Fibroblast of skin of left quadriceps (primary cell): ENCODE data around the gene DNAH8.

Experiments
- DNase-seq, 2 experiments: peaks; one replicate each; pipeline ENCODE4 v3.0.0-alpha.2; 2013; ENCODE audit warnings: low read depth in 2 of 2

DNAH8 gene

GRCh38 chr6:38749473-38749872 is 34.4 kb downstream of the DNAH8 start:
- no peak for DNase-seq

GRCh38 chr6:38750968-38751615 is 36.0 kb downstream of the DNAH8 start:
- DNase-seq: no peak

- no peak for DNase-seq
Measured at GRCh38 chr6:38753707-38754106, 38.6 kb downstream of the DNAH8 start.

- no peak for DNase-seq
Measured at GRCh38 chr6:38755207-38755606, 40.1 kb downstream of the DNAH8 start.

DNA sequence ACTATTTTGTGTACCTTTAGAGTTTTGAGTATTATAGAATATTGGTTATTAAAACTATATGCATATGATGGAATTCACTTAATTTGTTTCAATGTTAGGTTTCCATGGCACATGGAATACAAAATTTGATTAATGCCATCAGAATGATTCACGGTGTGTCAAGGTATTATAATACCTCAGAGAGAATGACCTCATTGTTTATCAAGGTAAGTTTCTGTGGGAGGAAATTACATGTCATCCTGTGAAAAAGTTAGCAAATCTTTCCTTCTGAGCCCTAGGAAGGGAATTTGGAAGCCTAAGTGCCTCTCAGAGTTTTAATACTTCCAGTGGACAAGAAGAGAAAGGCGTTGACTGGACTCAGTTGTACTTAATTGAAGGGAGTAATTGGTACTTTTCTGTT is 40.8 kb downstream of the DNAH8 start:
- DNase-seq: no peak

DNA sequence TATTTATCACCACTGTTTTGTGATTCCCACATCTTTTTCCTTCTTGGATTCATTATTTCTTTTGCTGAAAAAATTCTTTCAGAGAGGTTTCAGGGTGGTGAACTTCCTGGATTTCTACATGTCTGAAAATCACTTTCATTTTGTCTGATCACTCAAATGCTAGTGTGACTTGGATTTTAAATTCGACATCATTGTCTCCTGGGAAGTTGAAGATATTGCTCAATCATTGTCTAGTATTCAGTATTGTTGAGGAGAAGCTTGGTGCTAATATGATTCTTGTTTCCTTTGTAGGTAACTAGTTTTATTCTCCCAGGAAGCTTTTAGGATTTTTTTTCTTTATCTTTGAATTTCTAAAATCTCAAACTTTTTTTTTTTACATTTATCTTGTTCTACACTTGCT is 45.0 kb downstream of the DNAH8 start:
- DNase-seq: no peak

DNA sequence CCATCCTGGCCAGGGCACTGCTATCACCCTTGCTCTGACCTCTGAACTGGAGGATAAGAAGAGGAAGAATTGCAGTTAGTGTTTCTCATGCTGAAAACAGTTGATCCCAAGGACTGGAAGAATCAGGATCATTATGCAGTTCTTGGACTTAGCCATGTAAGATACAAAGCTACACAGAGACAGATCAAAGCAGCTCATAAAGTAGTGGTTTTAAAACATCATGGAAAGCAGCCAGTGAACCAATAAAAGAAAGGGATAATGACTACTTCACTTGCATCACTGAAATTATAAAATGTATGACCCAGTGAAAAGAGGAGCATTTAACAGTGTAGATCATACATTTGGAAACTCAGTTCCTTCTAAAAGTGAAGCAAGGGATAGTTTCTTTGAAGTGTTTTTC is 47.7 kb downstream of the DNAH8 start:
- no peak for DNase-seq

DNA sequence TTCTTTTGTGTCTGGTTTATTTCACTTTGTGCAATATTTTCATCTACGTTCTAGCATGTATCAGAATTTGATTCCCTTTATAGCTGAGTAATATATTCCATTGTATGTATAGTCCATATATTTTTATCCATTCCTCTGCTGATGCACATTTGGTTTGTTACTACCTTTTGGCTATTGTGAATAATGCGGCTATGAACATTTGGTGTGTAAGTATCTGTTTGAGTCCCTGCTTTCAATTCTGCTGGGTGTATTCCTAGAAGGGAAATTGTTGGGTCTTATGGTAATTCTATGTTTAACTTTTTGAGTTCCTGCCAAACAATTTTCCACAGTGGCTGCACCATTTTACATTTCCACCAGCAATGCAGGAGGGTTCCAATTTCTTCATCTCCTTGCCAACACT is 52.4 kb downstream of the DNAH8 start:
- no peak for DNase-seq

DNA sequence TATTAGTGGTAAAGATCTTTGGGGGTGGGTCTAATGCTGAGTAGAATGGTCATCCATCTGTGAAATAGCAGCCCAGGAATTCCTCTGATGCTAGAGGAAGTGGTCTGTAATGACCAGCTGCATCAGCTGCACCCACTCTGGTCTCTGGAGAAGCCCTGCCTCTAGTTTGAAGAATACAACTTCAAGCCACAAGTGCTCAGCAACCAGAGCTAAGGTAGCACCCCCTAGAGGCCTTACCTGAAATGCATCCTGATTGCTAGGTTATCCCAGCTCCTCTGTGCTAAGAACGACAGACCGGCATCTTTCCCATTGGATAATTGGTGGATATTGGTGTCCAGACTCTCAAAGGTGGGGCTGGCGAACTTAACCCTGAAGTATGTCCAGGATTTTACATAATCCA is 58.2 kb downstream of the DNAH8 start:
- no peak for DNase-seq

DNA sequence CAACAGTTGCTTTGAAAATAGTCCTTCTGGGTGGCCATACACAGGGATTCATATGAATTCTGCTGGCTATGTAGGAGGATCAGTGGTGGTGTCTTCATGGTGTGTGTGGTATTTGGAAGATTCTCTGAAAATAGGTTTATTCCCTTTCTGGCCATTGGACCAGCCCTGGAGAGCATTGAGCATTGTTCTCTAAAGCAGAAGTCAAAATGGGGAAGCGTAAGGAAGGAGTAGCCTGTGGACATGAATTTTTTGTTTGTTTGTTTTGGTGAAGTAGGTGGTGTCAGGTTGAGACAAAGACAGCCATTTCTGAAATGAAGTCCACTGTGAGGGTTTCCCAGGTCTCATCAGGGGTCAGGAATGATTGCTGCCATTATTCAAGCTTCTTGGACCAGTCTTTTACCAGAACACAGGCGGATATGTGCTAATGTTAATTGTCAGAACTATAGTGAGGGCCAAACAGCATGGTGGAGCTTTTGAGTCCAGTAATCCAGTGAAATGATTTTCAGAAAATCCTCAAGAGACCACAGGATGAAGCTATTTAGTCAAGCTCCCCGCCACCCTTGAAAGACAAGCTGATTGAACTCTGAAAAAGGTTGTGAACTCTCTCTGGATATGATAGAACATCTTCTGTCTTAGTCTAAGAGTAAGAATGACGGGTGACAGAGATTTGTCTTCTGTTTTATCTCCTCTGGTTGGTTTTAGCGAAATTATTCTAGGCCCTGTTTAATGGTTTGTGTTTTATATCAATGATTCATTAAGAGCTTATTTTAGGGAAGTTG is 60.0 kb downstream of the DNAH8 start:
- no peak for DNase-seq

- DNase-seq: no peak
Measured at GRCh38 chr6:38775870-38776269, 60.8 kb downstream of the DNAH8 start.

DNA sequence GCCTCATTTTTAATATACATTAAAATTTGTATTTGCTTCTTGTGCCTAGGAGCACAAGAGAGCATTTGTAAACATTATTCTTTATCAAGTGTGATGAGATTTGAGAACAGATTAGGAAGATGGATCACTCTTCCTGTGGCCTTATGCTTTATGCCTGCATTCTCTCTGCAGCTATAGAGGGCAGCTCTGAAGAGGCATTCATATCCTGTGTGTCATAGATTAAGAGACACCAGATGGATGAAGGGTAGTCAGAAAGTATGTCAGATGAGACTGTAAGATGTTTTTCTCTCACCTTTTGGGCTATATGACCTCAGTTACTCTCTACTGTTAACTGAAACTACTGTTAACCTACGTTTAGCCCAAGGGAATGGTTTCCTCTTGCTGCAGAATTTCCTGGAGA is 61.4 kb downstream of the DNAH8 start:
- peak; percentile 4 to 8 for DNase-seq

- no peak for DNase-seq
Measured at GRCh38 chr6:38779310-38780062, 64.4 kb downstream of the DNAH8 start.

DNA sequence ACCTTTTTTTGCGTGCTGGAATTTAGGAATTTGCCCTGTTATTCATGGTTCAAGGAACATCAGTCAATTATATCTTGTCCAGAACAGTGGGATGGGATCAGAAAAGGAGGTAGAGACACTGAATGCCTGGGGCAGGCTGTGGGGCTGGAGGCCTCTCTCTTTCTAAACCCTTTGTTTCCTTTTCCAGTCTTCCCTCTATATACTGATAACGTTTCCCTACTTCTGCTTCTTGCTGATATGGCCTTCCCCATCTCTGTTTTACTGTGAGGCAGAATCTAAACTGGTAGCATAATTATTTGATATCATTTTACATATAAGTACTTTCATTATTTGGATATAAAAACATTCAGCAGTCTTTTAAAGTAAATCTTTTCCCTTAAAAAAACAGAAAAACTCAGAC is 67.5 kb downstream of the DNAH8 start:
- no peak for DNase-seq

GRCh38 chr6:38783443-38784228 is 68.5 kb downstream of the DNAH8 start:
- DNase-seq: no peak

DNA sequence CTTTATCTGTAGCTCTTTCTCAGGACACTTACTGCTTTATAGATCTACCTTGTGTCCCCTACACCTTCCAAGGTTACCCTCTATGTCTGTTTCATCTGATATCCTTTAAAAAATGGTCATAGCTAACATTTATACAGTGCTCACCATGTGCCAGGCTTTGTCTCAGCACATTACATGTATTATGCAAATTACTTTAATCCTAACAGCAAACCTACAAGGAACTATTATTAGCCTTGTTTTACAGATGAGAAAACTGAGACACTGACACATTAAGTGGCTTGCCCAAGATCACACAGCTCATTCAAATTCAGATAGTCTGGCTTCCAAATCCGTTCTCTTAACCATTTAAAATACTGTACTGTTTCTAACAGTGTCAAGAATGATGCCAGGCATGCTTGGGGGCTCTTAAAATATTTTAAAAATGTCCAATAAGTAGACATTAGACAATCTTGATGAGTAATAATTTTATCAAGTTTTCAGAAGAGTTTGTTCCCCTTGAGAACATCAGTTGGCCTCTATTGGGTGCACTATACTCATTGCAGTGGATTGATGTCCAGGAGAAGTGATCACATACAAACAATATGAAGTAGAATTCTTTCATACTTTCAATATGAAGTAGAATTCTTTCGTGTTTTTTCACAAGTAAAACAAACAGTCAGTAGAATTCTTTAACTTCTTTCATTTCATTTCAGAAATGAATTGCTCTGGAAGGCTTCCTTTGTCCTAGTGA is 69.6 kb downstream of the DNAH8 start:
- DNase-seq: no peak

GRCh38 chr6:38786486-38786885 is 71.4 kb downstream of the DNAH8 start:
- no peak for DNase-seq

DNA sequence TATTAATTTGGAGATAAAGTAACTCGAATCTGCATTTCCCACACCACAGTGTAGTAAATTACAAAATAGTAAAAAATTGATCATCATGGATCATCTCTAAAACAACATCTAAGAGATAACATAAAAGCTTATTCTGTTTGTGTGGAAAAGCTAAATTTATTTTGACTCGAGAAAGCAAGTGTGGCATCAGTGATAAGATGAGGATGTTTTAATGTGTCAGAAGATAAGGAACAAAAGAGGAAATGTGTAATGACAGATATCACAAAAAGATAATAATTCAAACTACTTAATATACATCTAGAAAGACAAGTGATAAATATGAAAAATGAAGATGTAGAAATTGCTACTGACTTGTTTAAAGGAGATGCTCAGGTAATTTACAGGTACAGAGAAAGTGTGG is 74.1 kb downstream of the DNAH8 start:
- no peak for DNase-seq

DNA sequence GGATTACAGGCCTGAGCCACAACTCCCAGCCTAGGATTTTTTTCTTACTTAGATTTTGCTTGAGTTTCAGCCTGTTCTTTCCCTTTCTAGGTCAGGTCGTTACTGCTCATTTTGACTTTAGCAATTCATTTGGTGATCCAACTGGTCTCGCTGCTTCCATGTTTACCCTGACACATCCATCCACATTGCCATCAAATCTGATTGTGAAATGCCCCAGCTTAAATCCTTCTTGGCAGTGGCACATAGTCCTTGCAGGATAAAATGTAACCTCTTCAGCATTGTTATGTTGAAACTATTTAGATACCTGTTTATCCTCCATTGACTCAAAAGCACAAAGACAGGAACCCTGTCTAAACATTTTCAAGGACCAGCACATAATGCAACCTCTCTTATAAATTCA is 77.2 kb downstream of the DNAH8 start:
- no peak for DNase-seq

- DNase-seq: no peak
Measured at GRCh38 chr6:38794682-38795081, 79.6 kb downstream of the DNAH8 start.

DNA sequence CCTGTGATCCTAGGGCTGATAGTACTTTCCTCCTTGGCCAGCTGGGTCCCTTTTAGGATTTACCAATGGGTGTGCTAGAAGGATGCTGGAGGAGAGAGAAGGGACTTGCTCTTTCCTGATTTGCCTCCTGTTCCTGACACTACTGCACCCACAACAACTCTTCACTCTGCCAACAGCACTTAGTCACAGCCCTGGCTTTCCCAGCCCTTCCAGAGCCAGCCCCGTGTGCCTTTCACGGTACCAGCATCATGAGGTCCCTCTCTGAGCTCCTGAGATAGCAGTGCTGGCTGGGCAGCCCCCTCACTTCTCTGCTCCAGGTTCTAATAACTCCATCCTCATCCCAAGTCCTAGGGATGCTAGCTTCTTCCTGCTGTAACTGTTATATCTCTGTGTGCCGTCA is 80.9 kb downstream of the DNAH8 start:
- DNase-seq: no peak
